HepG2 (cell line): ENCODE measurements around the gene EIF4H. TPM values are rescaled to one million over a fixed set of nuclear protein-coding genes. Genes with fewer than 3 reads are reported as not detected.

ENCODE experiments used
- ATAC-seq: fragments of 200-7000 bp; cut with Tn5 transposase; 3 replicates; pipeline ENCODE4 v1.9.1; 2020; ENCODE audit warnings: mild to moderate bottlenecking, moderate library complexity
- BruUV-seq: library from RNA; stranded (reverse); fragments of 400-500 nt; replicated peaks from 2 replicates; lab custom pipeline; 2021; lab: Mats Ljungman, UMichigan
- CTCF ChIA-PET: fragments of 300-600 bp; formaldehyde crosslinking; extraction: SDS; loops from one replicate; lab custom pipeline; 2021; ENCODE audit warnings: low total read pairs, inconsistent platforms, low intra/inter-chr PET ratio; lab: Yijun Ruan, JAX
- POLR2A ChIA-PET: fragments of 350-600 bp; sonication (Branson Sonifier 250); formaldehyde crosslinking; loops from one replicate; lab custom pipeline; 2020; ENCODE audit warnings: antibody characterized with exemption, inconsistent platforms; lab: Yijun Ruan, JAX
- DNase-seq: peaks from one replicate; pipeline ENCODE4 v3.0.0-alpha.2; 2015; ENCODE audit warnings: low spot score
- FAIRE-seq: peaks from 3 replicates; lab custom pipeline; 2011; peaks lifted over from hg19 to GRCh38; lab: Jason Lieb, UNC
- H2AFZ ChIP-seq: one replicate; pipeline ENCODE4 v1.6.1; 2011; ENCODE audit warnings: low read length, inconsistent platforms
- H3K27ac ChIP-seq: fragments of 300-600 bp; 3 replicates; pipeline ENCODE4 v1.8.0; 2011; ENCODE audit warnings: mixed run types, mild to moderate bottlenecking, mixed read lengths, low read length, inconsistent platforms; ENCODE audit not compliant: insufficient read depth; ENCODE audit errors: extremely low read length
- H3K27me3 ChIP-seq, 2 experiments: fragments of 200-600 bp in 1 of 2; 2 replicates in 1 of 2; 3 replicates in 1 of 2; pipeline versions ENCODE4 v1.6.0 to v1.8.0; 2011; ENCODE audit warnings: low read length in 2 of 2, mild to moderate bottlenecking in 2 of 2, moderate library complexity in 2 of 2, inconsistent platforms in 1 of 2; ENCODE audit not compliant: insufficient read depth in 2 of 2, control insufficient read depth in 1 of 2
- H3K36me3 ChIP-seq, 2 experiments: fragments of 200-600 bp in 1 of 2; replicated peaks in 1 of 2; 2 replicates in 1 of 2; 3 replicates in 1 of 2; pipeline versions ENCODE4 v1.5.1 to v1.8.0; 2011; ENCODE audit warnings: low read length in 2 of 2, inconsistent platforms in 1 of 2; ENCODE audit not compliant: insufficient read depth in 2 of 2, control insufficient read depth in 1 of 2
- H3K4me1 ChIP-seq: 2 replicates; pipeline ENCODE4 v1.5.1; 2012; ENCODE audit warnings: low read length, inconsistent platforms; ENCODE audit not compliant: insufficient read depth
- H3K4me2 ChIP-seq: 2 replicates; pipeline ENCODE4 v1.6.0; 2011; ENCODE audit warnings: low read depth, low read length, inconsistent platforms
- H3K4me3 ChIP-seq, 3 experiments: fragments of 200-600 bp in 1 of 3; sonication (generic), shearing (Covaris generic) in 1 of 3; replicated peaks in 1 of 3; 2 replicates each; pipeline ENCODE4 v1.5.1; 2011 to 2016; ENCODE audit warnings: low read length in 3 of 3, inconsistent platforms in 2 of 3, low read depth in 2 of 3, mild to moderate bottlenecking in 2 of 3, control low read depth in 1 of 3, mixed read lengths in 1 of 3; ENCODE audit not compliant: insufficient read depth in 1 of 3
- H3K79me2 ChIP-seq: one replicate; pipeline ENCODE4 v1.6.1; 2011; ENCODE audit warnings: low read length, inconsistent platforms; ENCODE audit not compliant: insufficient read depth
- H3K9ac ChIP-seq: 2 replicates; pipeline ENCODE4 v1.6.0; 2011; ENCODE audit warnings: mild to moderate bottlenecking, low read depth, low read length, inconsistent platforms; ENCODE audit not compliant: insufficient read depth
- H3K9me3 ChIP-seq: 2 replicates; pipeline ENCODE4 v1.5.1; 2012; ENCODE audit warnings: mild to moderate bottlenecking, low read length
- H4K20me1 ChIP-seq: 2 replicates; pipeline ENCODE4 v1.6.0; 2011; ENCODE audit warnings: inconsistent platforms, mild to moderate bottlenecking, low read length, moderate library complexity; ENCODE audit not compliant: insufficient read depth
- FOSL2 ChIP-seq: sonication (generic); formaldehyde crosslinking; IDR thresholded peaks from 2 replicates; pipeline ENCODE4 v1.4.0; 2020; ENCODE audit warnings: missing genetic modification reagents
- HIC2 ChIP-seq: sonication (generic); formaldehyde crosslinking; IDR thresholded peaks from 2 replicates; pipeline ENCODE4 v1.9.0; 2022; ENCODE audit warnings: low read depth, missing genetic modification reagents
- MXI1 ChIP-seq: IDR thresholded peaks from 3 replicates; pipeline ENCODE4 v1.6.1; 2012; ENCODE audit warnings: low read depth, low read length, inconsistent platforms, borderline replicate concordance
- PRDM4 ChIP-seq: sonication (generic); formaldehyde crosslinking; IDR thresholded peaks from 2 replicates; pipeline ENCODE4 v1.9.0; 2021; ENCODE audit warnings: missing genetic modification reagents, borderline replicate concordance
- YEATS4 ChIP-seq: sonication (generic); formaldehyde crosslinking; IDR thresholded peaks from 2 replicates; pipeline ENCODE4 v1.4.0; 2020; ENCODE audit warnings: missing genetic modification reagents, borderline replicate concordance
- ZBTB21 ChIP-seq: sonication (generic); formaldehyde crosslinking; IDR thresholded peaks from 2 replicates; pipeline ENCODE4 v1.4.0; 2020; ENCODE audit warnings: missing genetic modification reagents
- ZNF121 ChIP-seq: sonication (generic); formaldehyde crosslinking; IDR thresholded peaks from 2 replicates; pipeline ENCODE4 v1.5.0; 2020; ENCODE audit warnings: mild to moderate bottlenecking, missing genetic modification reagents
- WGBS: methylation state at CpG from one replicate; pipeline ENCODE4 v1.1.6; 2017; ENCODE audit warnings: low lambda C conversion rate; 5-methylcytosine and 5-hydroxymethylcytosine counted together
- in situ Hi-C: cut with HindIII; loops from 2 replicates; pipeline ENCODE4 v1.10.0; 2017; ENCODE audit warnings: low pct_unique_long_range_greater_than_20kb; ENCODE audit not compliant: extremely low pct_ligation_motif_present
- intact Hi-C: fragments of 100-400 bp; cut with micrococcal nuclease; formaldehyde crosslinking; loops from one replicate; pipeline ENCODE4 v1.10.0; 2022; ENCODE audit not compliant: unreplicated experiment
- polyA plus RNA-seq, 8 experiments: library from polyadenylated mRNA; depleted of rRNA in 3 of 8; stranded (reverse) in 7 of 8; unstranded in 1 of 8; fragments of >200 nt; fragmentation: Illumina TruSeq in 4 of 8; extraction: Trizol in 4 of 8; gene quantifications; 2 replicates each; pipeline versions ENCODE4 v1.2.1 to v1.2.3, GENCODE V29; 2011 to 2016; ENCODE audit warnings: low read depth in 4 of 8, missing spikeins in 1 of 8, mixed read lengths in 1 of 8; ENCODE audit not compliant: insufficient read depth in 1 of 8
- total RNA-seq, 5 experiments: library from RNA; depleted of rRNA; stranded (reverse); fragments of >200 nt; fragmentation: Illumina TruSeq; extraction: Trizol; gene quantifications; 2 replicates each; pipeline ENCODE4 v1.2.3, GENCODE V29; 2016; ENCODE audit warnings: low read depth in 1 of 5
- TF ChIP-seq, protein P1 (sequence below), 2 experiments: sonication (generic) in 1 of 2; formaldehyde crosslinking in 1 of 2; IDR thresholded peaks; 2 replicates each; pipeline versions ENCODE4 v1.4.0 to v1.6.1; 2018 to 2020; ENCODE audit warnings: missing genetic modification reagents in 2 of 2, borderline replicate concordance in 1 of 2, low read depth in 1 of 2, mild to moderate bottlenecking in 1 of 2, missing biosample characterization in 1 of 2
- TF ChIP-seq, protein P2 (sequence below): sonication (generic); formaldehyde crosslinking; IDR thresholded peaks from 2 replicates; pipeline ENCODE4 v1.4.0; 2020; ENCODE audit warnings: missing genetic modification reagents

EIF4H gene
- total and polyA plus RNA-seq, 2 of the 13 experiments (the other 11 are each of a cell fraction or from before 2014, with no cell fraction given) = 232 to 321 TPM

DNA sequence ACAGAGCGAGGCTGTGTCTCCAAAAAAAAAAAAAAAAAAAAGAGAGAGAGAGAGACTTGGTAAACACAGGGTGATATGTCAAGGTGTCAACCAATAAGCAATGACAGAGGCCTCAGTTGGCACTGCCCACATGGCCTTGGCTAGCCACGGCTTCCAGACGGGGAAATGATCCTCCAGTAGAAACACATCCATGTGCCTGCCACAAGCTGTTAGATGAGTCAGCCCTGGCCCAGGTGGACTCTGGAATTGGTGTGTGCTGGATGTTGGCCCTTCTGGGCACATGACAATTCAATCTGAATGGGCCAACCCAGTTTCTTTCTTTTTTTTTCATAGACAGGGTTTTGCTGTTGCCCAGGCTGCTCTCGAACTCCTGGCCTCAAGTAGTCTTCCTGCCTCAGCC, 66.3 kb downstream of the EIF4H start:
- H3K4me2 ChIP-seq = no peak overlapping the region
- in situ Hi-C loops = no loop called here
- H4K20me1 ChIP-seq = no peaks in the 10 kb centered on the region
- intact Hi-C loops = no loop called here
- TF ChIP-seq MXI1 (peak; percentile 40; the same call in 1 of the 3 replicates), FOSL2 (CRISPR knock-in tag) (peak; percentile 68), ZBTB21 (no peak), YEATS4 (CRISPR knock-in tag) (no peak), HIC2 (CRISPR knock-in tag) (0 out of 2 replicates have a peak, but pooled peaks have one; percentile 35)
- ChIA-PET CTCF (no interaction called here), POLR2A (no interaction called here)
- H3K36me3 ChIP-seq = peaks cover 23 to 72% of the 10 kb centered on the region in 2 experiments; a peak in 4 of 5 replicates
- H3K9me3 ChIP-seq = no peaks in the 10 kb centered on the region
- no peak overlapping the region for H3K27ac ChIP-seq
- WGBS = 84% methylated on average over 4 of the region's 4 CpGs
- H3K4me1 ChIP-seq = peaks cover 9% of the 10 kb centered on the region
- no peak overlapping the region for H3K9ac ChIP-seq
- DNase-seq (no peak), FAIRE-seq (no peak), ATAC-seq (peak; percentile 75)
- H3K27me3 ChIP-seq = no peaks in the 10 kb centered on the region
- BruUV-seq = no TSS peak
- H3K79me2 ChIP-seq = no peaks in the 10 kb centered on the region
- H3K4me3 ChIP-seq = no peak overlapping the region
- no peak overlapping the region for H2AFZ ChIP-seq

DNA sequence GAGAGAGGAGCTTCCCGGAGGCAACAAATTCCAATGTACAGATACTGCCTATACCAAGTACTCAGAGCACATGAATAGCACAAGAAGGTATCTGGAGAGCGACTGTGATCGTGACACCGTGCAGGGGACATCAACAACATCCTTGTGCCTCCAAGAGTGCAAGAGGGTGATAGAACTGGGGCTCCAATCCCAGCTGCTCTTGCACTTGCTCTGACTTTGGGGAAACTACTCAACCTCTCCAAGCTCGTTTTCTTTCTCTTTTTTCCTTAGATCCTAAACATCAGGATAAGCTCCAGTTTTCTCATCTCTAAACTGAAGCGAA, 67.9 kb downstream of the EIF4H start:
- CTCF ChIA-PET = no interaction called here

More for the DNA sequence above, 67.9 kb downstream of the EIF4H start:
- DNase-seq (no peak), FAIRE-seq (no peak), ATAC-seq (no peak)
- no TSS peak for BruUV-seq
- H2AFZ ChIP-seq = no peak overlapping the region
- H3K9ac ChIP-seq = no peak overlapping the region
- peaks cover 9% of the 10 kb centered on the region for H3K4me1 ChIP-seq
- intact Hi-C loops (no loop called here), in situ Hi-C loops (no loop called here)
- WGBS = 95% methylated on average over 6 of the region's 6 CpGs
- H3K4me3 ChIP-seq = no peak overlapping the region
- no peaks in the 10 kb centered on the region for H3K9me3 ChIP-seq
- POLR2A ChIA-PET = no interaction called here
- H3K27ac ChIP-seq = no peak overlapping the region
- H3K36me3 ChIP-seq = peaks cover 22 to 63% of the 10 kb centered on the region in 2 experiments; a peak in 4 of 5 replicates
- TF ChIP-seq, protein P1, sequence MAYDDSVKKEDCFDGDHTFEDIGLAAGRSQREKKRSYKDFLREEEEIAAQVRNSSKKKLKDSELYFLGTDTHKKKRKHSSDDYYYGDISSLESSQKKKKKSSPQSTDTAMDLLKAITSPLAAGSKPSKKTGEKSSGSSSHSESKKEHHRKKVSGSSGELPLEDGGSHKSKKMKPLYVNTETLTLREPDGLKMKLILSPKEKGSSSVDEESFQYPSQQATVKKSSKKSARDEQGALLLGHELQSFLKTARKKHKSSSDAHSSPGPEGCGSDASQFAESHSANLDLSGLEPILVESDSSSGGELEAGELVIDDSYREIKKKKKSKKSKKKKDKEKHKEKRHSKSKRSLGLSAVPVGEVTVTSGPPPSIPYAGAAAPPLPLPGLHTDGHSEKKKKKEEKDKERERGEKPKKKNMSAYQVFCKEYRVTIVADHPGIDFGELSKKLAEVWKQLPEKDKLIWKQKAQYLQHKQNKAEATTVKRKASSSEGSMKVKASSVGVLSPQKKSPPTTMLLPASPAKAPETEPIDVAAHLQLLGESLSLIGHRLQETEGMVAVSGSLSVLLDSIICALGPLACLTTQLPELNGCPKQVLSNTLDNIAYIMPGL (CRISPR knock-in tag; IDR thresholded peaks at IDR 0.05; ENCODE audit: borderline replicate concordance in 1 of 2, low read depth in 1 of 2) = no peak
- TF ChIP-seq, protein P2, sequence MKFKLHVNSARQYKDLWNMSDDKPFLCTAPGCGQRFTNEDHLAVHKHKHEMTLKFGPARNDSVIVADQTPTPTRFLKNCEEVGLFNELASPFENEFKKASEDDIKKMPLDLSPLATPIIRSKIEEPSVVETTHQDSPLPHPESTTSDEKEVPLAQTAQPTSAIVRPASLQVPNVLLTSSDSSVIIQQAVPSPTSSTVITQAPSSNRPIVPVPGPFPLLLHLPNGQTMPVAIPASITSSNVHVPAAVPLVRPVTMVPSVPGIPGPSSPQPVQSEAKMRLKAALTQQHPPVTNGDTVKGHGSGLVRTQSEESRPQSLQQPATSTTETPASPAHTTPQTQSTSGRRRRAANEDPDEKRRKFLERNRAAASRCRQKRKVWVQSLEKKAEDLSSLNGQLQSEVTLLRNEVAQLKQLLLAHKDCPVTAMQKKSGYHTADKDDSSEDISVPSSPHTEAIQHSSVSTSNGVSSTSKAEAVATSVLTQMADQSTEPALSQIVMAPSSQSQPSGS (CRISPR knock-in tag) = no peak
- TF ChIP-seq ZNF121 (CRISPR knock-in tag) = no peak
- TF ChIP-seq PRDM4 (CRISPR knock-in tag) = no peak
- no peaks in the 10 kb centered on the region for H3K79me2 ChIP-seq
- no peaks in the 10 kb centered on the region for H4K20me1 ChIP-seq
- H3K27me3 ChIP-seq = no peaks in the 10 kb centered on the region
- no peak overlapping the region for H3K4me2 ChIP-seq
